ENCODE results near the gene MAP3K5. TPM values are rescaled to one million over a fixed set of nuclear protein-coding genes. Genes with fewer than 3 reads are reported as not detected.

Gene MAP3K5
- polyA plus RNA-seq, 12 donors: 1.9 to 6.4 (median 2.3) TPM; not detected in 1

DNA sequence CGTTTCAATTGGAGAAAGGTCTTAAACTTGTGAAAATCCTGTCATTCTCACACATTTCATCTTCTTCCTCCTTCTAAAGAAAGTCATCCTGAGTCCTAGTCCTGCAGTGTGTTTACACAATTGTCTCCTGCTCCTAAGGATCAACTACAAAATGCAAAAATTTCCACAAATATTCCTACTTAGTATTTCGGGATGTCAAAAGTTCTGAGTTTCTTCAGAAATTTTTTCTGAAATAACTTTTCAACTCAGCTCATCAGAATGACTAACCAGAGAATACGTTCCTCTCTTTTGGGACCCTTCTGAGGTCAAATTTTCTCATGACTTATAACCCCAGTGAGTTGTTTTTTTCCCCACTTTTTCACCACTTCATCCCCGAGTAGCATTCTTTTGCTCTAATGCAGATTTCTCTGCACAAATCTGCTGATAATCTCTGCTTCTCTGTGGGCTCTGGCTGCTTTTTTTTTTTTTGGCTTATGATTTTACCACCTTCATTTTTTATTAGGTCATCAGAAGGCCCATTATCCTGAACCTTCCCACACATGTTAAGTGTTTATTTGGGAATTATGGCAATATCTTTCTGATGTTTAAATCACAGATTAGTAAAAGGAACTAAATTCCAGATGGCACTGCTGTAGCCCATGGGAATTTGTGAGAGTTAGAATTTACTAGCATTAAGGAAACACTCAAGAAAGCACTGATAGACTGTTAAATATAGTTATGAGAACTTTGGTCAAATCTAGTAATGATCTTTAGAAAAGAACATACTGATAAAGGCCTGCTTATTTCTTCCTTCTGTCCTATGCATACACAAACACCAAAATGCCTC, 41.4 kb downstream of the MAP3K5 start:
- DNase-seq: no peak

- DNase-seq: no peak
Observed at GRCh38 chr6:136749359-136749997, 42.8 kb downstream of the MAP3K5 start.

- DNase-seq: no peak
Observed at GRCh38 chr6:136747507-136747906, 44.8 kb downstream of the MAP3K5 start.

- no peak for DNase-seq
Observed at GRCh38 chr6:136745300-136745699, 47.0 kb downstream of the MAP3K5 start.

GRCh38 chr6:136744889-136745288, 47.4 kb downstream of the MAP3K5 start:
- no peak for DNase-seq

GRCh38 chr6:136742125-136742524, 50.2 kb downstream of the MAP3K5 start:
- DNase-seq: no peak

DNA sequence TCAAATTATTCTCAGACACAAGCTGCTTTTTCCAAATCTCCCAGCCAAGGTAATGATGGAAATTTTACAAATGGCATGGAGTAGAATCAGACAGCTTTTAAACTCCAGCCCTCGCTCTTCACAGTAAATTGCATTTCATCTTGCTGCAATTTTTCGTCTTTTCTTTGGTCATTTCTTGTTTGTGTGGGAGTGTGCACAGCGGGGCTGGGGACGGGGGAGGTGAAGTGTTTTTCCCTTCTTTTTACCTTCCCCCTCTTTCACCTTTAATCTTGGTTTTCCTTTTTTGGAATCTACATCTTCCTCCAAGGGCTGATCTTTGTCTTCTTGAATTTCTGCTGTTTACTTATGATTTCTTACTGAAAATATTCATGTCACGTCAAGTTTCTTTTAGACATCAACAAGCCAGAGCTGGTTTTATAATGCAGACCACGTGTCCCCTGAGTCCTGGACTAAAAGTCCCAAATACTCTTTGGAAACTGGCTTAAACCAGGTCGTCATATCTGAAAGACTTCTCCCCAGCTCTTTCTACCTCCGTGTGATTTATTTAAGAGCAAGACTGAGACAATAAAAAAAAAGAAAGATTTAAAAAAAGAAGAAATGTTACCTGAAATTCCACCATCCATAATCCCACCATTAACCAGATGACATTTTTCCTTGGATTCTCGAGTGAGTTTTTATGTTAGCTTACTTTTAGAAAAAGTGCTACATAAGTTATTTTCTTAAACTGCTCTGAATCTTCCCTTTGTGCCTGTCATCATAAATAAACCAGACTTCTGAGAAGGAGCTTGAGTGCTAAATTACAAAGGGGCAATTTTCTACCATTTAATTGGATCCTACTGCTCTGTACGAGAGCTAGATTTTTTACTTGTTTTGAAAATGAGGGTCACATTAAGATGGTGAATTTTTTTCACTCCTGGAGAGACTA, 52.0 kb downstream of the MAP3K5 start:
- no peak for DNase-seq

DNA sequence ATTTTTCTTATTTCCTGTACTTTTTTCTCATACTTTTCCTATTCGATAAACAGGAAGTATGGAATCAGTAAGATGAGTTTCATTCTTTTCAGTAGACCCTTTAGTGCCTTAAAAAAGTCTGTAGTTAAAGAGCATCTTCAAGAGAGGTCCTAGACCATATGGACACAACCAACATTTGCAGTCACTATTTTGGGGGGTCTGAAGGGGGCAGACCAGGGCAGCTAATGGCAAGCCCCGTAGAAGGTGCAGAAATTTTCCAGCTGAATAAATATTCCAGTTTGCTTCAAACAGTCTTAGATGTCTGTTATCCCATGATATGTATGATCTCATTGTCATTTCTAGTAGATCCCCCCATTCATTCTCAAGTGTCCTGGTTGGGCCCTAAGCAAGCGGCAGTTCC, 52.8 kb downstream of the MAP3K5 start:
- no peak for DNase-seq

GRCh38 chr6:136739071-136739470, 53.2 kb downstream of the MAP3K5 start:
- DNase-seq: no peak

DNA sequence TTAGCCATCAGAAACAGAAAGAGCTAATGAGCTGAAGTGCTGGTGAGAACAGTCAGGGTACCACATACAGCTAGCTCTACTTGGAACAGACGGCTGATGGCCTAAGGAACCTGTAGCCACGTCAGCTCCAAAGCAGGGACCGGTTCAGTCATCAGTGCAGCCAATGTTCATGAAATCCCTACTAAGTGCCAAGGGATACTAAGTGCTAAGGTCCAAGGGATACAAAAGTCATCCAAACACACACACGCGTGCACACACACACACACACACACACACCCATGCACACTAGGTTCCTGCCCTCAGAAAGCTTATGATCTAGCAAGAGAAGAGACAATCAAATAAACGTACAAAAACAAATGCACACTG, 53.6 kb downstream of the MAP3K5 start:
- no peak for DNase-seq

GRCh38 chr6:136737871-136738691, 54.2 kb downstream of the MAP3K5 start:
- peak; percentile 63 for DNase-seq

DNA sequence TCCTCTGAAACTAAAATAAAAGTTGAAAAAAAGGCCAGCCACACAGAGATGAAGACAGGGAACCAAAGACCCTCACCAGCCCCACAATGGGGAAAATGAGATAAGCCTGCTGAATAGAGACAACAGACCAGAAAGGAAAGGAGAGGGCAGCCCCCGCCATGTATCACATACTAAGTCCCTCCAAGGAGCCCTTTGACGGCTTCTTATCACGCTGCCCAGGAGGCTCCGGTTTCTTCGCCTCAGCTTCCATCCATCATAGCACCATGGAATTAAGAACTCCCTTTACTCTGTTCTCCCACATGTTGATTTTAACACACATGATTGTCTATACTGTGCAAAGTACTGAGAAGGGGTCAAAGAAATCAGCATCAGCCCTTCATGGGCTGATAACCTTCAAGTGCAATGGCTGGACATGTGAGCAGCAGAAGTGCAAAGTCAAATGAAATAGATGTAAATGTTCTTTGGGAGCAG, 54.9 kb downstream of the MAP3K5 start:
- no peak for DNase-seq

GRCh38 chr6:136736281-136736960, 55.9 kb downstream of the MAP3K5 start:
- DNase-seq: no peak

- DNase-seq: no peak
Observed at GRCh38 chr6:136734977-136735376, 57.3 kb downstream of the MAP3K5 start.

DNA sequence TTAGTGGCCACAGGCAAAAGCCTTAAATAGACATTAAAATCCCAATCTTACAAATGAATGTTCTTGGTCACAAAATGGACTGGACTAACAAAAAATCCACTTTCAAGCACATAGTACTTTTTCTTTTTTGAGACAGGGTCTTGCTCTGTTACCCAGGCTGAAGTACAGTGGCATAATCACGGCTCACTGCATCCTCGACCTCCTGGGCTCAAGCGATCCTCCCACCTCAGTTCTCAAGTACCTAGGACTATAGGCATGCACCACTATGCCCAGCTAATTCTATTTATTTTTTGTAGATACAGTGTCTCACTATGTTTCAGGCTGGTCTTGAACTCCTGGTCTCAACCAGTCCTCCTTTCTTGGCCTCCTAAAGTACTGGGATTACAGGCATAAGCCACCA, 59.4 kb downstream of the MAP3K5 start:
- DNase-seq: no peak

- DNase-seq: no peak
Observed at GRCh38 chr6:136729832-136730231, 62.4 kb downstream of the MAP3K5 start.

- DNase-seq: no peak
Observed at GRCh38 chr6:136728976-136729515, 63.2 kb downstream of the MAP3K5 start.

- no peak for DNase-seq
Observed at GRCh38 chr6:136728033-136728939, 64.0 kb downstream of the MAP3K5 start.

DNA sequence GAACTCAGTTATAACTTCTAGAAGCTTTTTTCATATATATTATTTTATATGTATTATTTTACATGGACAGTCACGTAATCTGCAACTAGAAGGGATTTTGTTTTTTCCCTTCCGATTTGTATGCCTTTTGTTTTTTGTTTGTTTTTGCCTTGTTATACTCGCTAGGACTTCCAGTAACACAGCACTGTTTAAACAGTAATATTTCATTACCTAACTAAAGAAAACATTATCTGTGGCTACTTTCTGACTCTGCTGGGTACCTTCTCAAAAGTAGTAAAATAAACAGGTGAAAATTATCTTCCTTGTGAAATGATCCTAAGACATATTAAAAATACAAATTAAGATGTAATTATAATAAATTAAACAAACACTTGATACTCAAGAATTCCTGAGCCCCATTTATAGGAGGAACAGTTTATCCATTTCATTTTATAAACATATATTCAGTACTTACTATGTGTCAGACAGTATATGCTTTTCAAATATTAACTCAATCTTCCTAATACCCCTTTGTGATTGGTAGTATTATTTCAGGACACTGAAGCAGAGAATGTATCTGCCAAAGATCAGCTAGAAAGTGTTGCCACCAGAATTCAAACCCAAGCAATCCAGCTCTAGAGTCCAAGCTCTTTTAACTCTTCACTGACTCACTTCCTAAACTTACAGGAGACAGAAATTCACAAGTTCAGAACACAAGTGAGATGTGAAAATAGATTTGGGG, 65.3 kb downstream of the MAP3K5 start:
- DNase-seq: no peak

All from muscle of arm (tissue), 12 donors.